Cerebellar nuclear complex (tissue), 1 donor: Measurements from ENCODE around the gene MAPK4.
"Not testable (repeated sequence)": the region's sequence is repeated elsewhere in the genome, so short reads cannot be mapped to it uniquely, and the experiment has no call there.

Experiments used
- DNase-seq, 2 experiments: peaks; one replicate each; lab custom pipeline; 2025; lab: John Stamatoyannopoulos, UW

The MAPK4 gene

DNA sequence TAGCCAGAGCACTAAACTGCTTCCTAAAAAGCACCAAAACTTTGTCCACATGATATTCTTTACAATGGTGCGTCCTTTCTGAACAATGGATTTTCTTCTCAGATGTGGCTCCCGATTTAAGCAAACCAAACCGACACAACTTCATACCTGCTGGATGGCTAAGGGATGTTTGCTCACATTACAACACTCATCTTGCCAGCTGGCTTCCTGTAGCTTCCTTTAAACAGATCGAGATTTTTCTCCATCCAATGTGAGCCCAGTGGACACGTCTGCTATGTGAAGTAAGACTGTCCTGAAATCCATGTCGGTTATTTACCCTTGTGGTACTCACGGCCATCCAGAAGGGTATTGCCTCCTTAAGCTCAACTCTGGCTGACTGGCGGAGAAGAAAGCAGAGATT, 126.5 kb downstream of the MAPK4 start:
- no peak for DNase-seq

DNA sequence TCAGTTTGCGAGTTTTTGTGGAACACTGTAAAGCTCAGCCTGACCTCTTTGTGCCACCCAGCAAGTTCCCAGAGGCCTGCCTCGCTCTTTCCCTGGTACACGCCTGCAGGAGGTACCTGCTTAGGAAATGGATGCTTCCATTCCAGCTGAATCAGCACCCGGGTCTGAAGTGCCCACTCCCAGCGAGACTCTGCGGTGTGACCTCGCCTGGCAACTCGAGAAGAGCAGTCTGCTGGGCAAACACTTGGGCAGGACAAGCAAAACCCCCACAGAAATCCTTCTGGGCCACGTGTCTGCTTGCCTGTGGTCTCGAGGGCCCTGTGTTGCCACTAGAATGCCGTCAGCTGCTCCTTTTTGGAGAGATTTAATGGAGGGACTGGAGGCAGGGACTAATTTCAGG, 127.6 kb downstream of the MAPK4 start:
- no peak for DNase-seq

DNA sequence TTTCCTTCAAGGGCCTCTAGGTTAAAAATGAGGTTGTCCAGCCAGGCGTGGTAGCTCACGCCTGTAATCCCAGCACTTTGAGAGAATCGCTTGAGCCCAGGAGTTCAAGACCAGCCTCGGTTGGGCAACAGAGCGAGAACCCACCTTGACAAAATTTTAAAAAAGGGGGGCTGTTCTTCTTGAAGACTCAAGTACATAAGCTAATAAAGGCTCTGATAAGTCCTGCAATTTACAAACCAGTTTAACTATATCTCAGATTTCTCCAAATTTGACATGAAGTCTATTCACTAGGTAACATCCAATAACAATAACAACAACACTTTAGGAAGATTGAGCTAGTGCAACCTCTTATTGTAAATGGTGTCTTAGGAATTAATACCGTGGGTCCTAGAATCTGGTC, 129.7 kb downstream of the MAPK4 start:
- DNase-seq = no peak

DNA sequence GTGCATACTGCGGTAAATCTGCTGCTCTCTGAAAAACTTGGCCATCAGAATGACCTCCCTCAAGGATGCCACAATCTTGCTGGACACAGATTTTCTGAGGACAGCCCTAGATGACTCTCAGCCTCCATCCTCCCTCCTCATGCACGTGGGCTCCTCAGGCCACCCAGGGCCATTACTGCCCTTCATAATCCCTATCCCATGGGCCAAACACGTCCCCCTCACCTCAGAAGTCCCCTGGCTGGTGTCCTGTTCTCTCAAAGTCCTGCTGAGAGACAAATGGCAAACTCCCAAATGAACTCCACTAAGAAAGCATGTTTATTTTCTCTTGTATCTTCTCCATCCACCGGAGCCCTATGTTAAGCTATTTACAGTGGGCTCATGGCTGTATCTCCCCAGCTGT, 134.3 kb downstream of the MAPK4 start:
- no peak for DNase-seq

DNA sequence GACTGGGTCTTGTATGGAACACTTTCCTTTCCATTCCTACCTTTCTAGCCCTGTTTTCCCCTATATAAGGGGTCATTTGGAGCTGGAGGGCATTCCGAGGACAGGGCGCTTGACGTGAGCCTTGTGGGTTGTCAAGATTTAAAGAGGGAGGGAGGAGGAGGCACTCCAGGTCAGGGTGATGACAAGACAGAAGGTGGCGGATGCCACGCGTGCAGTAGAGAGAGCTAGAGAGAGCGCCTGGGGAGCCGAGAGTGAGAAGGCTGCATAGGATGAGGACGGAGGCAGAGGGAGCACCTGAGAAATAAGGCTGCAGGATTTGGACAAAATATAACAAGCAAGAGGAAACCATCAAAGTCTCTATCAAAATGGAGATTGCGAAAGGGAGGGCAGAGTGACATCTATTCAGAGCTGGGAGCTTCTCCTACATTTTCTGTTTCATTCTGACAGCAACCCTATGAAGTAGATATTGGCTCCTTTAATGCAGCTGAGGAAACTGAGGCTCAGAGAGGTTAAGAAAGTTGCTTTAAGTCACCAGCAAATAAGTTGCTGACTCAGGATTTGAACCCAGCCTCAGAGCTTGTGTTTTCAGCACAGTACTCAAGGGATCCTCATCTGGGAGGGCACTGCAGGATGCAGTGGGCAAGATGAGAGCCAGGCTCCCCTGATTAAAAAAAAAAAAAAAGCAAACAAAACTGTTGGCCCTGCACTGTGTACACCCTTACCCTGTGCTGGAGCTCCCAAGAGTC, 135.7 kb downstream of the MAPK4 start:
- DNase-seq = no peak

DNA sequence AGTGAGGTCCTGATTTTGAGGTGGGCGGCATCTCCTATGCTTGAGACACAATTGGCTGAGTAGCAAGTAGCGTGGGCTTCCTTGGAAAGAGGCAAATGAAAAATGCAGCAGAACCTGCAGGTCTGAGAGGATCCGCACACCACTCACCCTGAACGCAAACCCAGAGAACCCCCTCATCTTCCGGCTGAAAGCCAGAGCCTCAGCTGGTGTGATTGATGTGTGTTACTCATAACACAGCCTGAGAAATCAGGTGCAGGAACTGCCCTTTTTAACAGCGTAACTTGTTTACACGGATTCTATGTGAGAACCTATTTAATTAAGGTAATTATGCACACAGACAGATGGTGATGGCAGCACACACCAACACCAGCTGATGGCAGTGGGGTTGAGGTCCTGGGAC, 136.5 kb downstream of the MAPK4 start:
- DNase-seq = no peak

DNA sequence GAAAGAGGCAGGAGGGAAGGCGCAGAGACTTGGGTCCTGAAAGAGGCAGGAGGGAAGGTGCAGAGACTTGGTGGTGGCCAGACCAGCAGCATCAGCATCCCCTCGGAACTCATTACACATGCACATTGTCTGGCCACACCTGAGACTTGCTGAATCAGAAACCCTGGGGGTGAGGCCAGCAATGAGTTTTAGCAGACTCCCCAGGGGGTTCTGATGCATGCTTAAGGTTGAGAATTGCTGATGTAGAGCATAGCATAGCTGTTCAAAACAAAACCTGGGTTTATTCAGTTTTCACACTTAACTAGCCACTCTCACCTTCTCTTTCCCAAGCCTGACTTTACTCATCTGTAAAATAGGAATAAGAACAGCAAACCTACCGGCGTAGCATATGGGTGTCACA, 137.0 kb downstream of the MAPK4 start:
- DNase-seq = no peak

DNA sequence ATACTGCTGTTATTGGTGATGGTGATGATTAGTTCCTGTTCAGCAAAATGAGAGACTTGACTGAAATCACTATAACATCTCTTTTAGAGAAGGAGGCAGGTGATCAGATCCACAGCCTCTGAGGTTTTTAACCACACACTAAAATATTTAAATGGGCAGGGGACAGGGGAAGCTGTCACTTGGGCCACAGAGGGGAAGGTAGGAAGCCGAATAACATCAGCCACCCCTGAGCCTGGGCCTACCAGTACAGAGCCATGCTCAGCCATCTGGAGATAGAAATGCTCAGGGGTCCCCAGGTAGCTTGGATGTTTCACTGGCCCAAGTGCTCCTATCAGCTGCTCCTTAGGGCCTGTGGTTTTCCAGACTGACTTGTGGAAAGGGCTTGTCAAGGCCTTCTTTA, 137.6 kb downstream of the MAPK4 start:
- DNase-seq = no peak

DNA sequence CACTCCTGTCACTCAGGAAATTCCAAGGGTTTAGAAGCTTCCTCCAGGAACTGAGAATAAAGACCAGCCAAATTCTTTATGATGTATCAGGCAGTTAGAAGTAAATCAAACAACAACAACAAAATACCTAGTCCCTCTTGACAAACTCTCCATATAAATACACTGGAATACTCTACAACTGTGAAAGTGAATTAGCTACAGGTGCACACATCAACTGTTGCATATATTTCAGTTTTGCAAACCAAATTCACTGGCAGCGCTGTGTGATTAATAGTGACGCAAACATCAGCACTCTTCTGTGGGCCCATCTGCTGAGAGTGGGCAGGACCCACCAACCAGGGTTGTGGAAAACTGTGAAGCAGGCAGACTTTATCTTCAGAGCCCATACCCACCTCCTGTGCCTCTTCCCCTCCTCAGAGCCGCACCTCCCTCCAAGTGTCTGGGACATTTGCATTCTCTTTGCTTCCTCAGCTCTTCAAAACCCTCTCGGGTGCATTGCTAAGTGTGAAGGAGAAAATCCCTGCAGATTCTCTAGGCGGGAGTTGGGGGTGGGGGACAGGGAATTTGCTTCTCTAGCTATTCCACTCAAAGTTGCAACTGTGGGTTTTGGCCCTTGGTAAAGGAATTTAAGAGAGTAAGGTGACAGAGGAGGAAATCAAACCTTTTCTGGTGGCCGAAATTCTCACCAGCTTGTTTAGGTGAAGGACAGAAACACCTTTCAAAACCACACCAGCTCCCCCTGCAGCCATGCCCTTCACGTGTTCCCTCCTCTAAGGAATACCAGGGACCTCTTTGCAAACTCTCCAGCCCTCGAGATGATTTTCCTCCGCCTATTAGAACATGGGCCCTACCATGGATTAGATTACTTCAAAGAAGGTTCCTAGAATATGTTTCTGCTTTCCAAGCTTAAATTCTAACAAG, 140.6 kb downstream of the MAPK4 start:
- DNase-seq = no peak

DNA sequence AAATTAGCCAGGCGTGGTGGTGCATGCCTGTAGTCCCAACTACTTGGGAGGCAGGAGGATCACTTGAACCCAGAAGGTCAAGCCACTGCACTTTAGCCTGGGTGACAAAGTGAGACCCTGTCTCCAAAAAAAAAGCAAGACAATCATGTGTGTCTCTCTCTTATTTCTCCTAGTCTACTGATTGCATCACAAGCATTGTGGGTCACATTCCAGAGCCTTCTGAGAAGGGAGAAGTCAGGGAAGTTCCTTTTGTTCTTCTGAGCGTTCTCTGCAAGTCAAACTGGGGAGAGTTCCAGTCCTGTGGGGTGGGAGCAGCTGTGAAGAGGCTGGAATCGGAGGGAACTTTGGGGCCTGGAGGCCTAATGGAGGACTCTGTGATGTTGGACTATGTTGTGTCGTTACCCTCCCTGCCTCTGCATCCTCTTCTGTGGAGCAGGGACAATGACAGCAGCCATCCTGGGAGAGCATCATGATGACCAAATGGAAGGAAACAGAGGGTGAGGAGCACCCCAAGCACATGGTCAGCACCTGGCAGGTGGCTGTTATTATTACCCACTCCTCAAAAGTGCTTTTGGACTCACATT, 144.6 kb downstream of the MAPK4 start:
- no peak for DNase-seq

DNA sequence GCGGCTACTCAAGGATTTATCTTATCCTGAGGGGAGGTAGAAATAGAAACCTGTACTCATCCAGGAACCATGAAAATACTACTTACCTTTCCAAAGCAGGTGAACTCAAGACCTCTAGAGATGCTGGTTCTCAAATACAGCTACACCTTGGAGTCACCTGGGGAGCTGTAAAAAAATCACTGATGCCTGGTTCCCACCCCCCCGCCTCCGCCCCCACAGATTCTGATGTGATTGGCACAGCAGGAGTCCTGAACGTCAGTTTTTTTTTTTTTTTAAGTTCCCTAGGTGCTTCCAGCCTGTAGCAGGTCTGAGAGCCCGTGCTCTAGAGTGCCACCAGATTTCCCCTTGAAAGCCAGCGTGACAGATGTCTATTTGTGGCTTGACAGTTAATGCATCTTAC, 146.3 kb downstream of the MAPK4 start:
- no peak for DNase-seq

DNA sequence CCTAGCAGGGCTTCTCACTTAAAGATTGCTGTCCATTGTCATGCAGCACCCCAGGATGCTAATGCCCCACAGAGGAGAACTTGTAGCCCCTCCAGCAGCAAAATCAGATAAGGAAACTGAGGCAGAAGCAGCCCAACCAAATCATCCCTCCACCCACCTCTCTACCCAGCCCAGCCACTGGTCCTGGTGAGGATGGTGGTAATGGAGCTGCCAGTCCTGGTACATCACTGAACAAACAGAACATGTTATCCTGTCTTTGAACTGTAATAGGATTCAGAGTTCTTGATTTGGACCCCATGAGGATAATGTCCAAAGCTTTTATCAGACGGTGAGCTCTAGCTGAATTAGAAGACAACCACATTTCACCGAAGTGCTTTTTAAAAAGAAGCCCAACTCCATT, 146.8 kb downstream of the MAPK4 start:
- DNase-seq = no peak

DNA sequence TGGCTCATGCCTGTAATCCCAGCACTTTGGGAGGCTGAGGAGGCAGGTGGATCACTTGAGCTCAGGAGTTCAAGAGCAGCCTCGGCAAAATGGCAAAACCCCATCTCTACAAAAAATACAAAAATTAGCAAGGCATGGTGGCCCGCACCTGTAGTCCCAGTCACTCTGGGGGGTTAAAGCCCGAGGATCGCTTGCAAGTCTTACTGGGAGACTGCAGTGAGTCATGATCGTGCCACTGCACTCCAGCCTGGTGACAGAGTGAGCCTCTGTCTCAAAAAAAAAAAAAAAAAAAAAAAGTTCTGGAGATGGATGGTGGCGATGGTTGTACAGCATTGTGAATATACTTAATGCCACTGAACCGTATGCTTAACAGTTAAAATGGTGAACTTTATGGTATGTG, 147.4 kb downstream of the MAPK4 start:
- not testable (repeated sequence) for DNase-seq

DNA sequence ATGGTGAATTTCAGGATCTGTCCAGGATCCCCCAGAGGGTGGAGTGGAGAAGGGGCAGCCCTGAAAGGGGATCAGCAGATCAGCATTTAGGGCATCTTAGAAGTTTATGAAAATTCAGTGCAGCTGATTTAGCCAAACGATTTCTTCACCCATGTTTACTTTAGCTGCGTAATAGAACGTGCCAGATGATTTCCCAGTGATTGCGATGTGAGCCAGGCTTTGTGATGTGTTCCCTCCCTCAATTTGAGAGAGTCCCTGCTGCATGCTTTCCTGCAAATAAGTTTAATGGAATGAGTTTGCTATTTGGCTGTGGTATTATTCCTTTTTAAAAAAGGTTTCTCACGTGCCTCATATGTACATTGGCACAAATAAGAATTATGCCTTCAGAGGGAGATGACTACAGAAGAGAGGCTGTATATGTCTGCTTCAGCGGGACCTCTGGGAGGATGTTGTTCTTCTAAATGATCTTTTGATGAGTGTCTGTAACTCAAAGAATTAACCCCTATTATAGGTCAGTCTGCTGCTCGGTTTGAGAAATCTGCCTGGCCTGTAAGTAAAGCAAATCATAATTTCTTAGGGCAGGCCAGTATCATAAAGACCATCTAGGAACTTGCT, 148.1 kb downstream of the MAPK4 start:
- no peak for DNase-seq

DNA sequence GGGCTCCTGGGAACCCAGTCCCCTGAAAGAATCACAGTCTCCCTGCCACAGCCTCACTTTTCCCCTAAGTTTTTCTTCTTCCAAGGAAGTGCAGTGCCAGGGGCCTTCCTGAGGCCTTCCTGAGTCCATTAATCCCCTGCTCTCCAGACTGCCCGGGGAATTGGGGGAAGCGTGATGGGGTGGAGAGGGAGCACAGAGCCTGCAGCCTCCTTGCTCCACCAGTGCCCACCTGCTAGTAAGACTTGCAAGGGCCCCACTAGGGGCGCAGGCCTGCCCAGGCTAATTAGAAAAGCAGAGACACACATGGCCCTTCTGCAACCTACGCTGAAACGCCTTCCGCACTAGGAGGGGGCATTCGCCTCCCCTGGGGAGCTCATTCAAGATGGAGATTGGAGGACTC, 149.3 kb downstream of the MAPK4 start:
- no peak for DNase-seq

DNA sequence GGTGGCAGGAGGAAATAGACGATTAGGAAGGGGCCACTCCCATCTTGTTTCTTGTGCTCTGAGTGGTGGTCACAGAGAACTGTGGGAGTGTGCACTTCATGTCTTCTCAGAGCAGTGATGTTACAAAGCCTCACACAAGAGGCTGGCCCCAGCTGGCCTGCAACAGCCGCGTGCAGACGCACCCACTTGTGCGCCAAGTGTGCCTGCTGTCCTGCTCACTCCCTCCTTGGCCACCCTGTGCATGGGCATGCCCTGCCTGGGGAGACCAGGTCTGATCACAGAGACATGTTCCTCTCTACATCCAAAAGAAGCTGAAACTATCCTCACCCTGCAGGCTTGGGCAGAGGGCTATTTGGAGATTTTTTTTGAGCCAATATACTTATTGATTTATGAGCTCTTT, 151.5 kb downstream of the MAPK4 start:
- DNase-seq = no peak

DNA sequence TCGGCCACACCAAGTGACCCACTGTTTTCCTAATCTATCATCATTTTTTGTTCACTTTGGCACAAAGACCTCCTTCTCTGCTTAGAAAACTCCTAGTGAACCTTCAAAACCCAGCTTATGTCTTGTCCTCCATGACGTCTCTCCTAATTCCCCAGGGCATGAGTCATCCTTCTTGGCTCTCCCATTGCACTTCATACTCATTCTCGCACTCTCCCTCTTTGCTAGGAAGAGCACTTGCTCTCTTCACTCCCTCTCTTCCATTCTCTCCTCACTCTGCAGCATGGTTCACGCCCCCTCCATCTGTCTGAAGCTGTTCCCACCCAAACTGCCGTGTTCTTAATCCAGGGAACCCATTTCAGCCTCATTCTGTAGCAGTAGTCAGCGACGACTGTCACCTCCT, 156.0 kb downstream of the MAPK4 start:
- DNase-seq = no peak

DNA sequence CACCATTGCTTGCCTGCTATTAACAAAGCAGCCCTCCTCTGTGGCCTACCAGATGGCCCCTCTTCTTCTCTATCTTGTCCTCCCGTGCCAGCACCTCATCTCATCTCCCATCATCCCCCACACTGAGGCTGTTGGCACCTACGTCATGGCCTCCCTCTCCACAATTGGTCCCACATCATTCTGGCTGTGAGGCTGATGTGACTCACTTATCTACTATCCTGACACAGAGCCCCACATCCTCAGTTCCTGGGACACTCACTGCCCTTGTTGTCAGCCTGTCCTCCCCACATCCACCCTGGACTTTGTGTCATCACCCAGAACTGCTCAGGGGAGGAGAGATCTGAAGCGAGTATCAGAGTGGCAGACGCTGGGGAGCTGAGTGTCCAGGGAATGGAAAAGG, 157.0 kb downstream of the MAPK4 start:
- DNase-seq = no peak

DNA sequence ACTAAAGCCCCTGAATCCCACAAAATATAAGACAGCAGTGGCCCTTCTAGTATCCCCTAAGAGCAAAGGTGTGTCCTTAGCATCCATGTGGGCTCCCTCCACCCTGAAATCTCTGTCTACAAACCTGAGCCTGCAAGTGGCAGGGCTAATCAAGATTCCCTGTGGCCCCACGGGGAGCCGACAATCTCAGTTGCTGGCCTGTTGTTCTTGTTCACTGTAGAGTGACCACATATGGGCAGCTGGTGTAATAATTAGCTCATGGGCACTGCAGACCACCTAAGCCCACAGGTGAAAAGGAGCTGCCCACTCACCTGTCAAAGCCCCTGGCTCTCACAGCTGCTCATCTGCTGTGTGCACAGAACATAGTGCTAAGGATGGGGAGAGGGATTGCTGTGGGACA, 157.7 kb downstream of the MAPK4 start:
- no peak for DNase-seq

DNA sequence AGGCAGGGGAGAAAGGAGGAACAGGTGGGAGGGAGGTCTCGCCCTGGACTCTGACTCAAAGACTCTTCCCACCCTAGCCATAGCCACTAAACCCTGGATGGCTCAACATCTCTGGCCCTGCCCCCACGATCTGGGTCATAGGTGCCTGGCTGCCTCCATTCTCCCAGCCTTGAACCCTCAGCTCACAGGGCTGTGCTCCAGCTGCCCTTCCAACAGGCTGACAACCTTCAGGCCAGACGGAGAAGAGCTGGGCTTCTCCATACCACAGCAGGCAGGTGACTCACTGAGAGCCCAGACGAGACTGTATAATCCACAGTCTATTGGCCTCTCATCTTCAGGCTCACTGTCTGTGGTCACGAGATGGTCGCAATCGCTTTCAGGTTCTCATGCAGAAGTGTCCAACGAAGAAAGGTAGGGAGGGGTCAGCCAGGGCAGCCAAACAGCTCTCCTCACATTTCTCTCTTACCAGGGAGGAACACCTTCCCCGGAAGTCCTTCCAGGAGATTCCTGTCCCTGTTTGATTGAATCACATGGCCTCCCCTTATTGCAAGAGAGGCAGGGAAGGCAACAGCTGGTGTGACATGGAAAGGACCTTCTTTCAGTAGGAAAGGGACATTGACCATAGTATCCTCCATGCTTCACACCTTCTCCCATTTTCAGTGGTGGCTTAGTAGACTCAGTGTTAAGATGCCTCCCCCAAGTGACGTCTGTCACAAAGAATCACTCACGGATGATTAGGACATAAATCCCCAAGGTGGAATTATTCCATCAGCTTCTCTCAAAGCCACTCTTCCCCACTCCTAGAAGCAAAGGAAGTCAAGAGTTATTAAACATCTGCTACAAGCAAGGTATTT, 159.8 kb downstream of the MAPK4 start:
- DNase-seq = no peak

DNA sequence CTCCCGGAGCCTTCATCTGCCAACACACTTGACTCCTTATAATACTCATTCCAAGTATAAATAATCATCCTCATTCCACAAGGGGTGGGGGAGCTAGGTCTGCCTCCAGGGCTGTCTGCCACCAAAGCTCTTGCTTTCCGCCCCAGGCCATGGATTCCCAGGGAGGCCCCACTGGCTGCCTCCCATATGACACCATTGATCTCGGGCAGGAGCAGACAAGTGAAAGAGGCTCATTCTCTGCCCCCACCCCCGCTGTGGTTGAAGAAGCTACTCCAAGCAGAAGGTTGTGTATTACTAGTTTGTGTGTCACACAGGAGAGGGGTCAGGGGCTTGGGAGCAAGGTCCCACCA, 160.4 kb downstream of the MAPK4 start:
- no peak for DNase-seq

DNA sequence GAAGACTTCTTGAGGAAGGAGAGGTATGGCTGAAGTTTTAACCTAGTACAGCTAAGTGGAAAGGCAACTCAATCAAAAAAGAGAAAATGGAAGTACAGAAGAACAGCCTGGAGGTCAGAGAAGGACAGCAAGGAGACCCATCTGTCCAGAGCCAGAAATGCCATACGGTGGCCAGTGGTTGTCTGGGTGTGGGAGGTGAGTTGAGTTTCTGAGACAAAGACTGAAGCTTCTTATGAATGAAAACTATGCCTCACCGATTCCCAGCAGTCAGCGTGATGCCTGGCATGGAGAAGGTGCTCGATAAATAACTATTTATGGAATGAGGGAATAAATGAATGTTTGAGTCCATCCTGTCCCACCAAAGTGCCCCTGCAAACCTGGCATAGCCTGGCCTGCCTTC, 161.1 kb downstream of the MAPK4 start:
- no peak for DNase-seq
